ENCODE results near the gene PTPRM.

GRCh38 chr18:7809978-7810377 is 242.9 kb downstream of the PTPRM start:
- no peak for TF ChIP-seq CTCF (conservative IDR thresholded peaks at IDR 0.05; ENCODE audit: low read length)
- TF ChIP-seq EZH2phosphoT487 (IDR thresholded peaks at IDR 0.05; ENCODE audit: borderline replicate concordance): no peak

All from Loucy (cell line).